Measurements from ENCODE around the gene PSMB5. TPM values are rescaled to one million over a fixed set of nuclear protein-coding genes. Genes with fewer than 3 reads are reported as not detected.

Gene PSMB5
- total and polyA plus RNA-seq, 2 of the 13 experiments (the other 11 are each of a cell fraction or from before 2014, with no cell fraction given), result 705 to 871 TPM

DNA sequence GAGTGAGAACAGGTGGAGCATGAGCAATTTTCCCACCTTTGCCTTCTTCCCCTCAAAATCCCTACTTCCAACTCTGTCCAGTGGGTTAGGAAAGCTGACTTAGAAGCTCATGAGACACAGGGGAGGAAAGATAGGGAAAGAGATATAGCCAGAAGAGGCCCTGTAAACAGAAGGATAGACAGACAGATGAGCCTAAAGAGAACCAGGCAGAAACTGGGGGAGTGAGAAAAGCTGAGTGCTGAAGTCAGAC, 57.3 kb downstream of the PSMB5 start (continued):
- TF ChIP-seq, protein P1, sequence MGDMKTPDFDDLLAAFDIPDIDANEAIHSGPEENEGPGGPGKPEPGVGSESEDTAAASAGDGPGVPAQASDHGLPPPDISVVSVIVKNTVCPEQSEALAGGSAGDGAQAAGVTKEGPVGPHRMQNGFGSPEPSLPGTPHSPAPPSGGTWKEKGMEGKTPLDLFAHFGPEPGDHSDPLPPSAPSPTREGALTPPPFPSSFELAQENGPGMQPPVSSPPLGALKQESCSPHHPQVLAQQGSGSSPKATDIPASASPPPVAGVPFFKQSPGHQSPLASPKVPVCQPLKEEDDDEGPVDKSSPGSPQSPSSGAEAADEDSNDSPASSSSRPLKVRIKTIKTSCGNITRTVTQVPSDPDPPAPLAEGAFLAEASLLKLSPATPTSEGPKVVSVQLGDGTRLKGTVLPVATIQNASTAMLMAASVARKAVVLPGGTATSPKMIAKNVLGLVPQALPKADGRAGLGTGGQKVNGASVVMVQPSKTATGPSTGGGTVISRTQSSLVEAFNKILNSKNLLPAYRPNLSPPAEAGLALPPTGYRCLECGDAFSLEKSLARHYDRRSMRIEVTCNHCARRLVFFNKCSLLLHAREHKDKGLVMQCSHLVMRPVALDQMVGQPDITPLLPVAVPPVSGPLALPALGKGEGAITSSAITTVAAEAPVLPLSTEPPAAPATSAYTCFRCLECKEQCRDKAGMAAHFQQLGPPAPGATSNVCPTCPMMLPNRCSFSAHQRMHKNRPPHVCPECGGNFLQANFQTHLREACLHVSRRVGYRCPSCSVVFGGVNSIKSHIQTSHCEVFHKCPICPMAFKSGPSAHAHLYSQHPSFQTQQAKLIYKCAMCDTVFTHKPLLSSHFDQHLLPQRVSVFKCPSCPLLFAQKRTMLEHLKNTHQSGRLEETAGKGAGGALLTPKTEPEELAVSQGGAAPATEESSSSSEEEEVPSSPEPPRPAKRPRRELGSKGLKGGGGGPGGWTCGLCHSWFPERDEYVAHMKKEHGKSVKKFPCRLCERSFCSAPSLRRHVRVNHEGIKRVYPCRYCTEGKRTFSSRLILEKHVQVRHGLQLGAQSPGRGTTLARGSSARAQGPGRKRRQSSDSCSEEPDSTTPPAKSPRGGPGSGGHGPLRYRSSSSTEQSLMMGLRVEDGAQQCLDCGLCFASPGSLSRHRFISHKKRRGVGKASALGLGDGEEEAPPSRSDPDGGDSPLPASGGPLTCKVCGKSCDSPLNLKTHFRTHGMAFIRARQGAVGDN (CRISPR knock-in tag; IDR thresholded peaks at IDR 0.05), result no peak
- no peak for TF ChIP-seq GFI1 (CRISPR knock-in tag; IDR thresholded peaks at IDR 0.05; ENCODE audit: borderline replicate concordance)
- no peak for TF ChIP-seq ZNF792 (CRISPR knock-in tag; IDR thresholded peaks at IDR 0.05)
- no peak for TF ChIP-seq ZNF431 (CRISPR knock-in tag; IDR thresholded peaks at IDR 0.05; ENCODE audit: borderline replicate concordance, low read depth)
- TF ChIP-seq ASH2L (IDR thresholded peaks at IDR 0.05; ENCODE audit: insufficient read length, low read depth, low read length), result peak; percentile 98
- no peak for TF ChIP-seq FLYWCH1 (CRISPR knock-in tag; IDR thresholded peaks at IDR 0.05)
- TF ChIP-seq PHF21A (CRISPR knock-in tag; IDR thresholded peaks at IDR 0.05), result no peak
- no peak for TF ChIP-seq ZNF382 (CRISPR knock-in tag; IDR thresholded peaks at IDR 0.05; ENCODE audit: borderline replicate concordance)
- TF ChIP-seq FOXO1 (CRISPR knock-in tag; IDR thresholded peaks at IDR 0.05), result no peak
- no peak for TF ChIP-seq KLF12 (CRISPR knock-in tag; IDR thresholded peaks at IDR 0.05; ENCODE audit: borderline replicate concordance)
- no peak for TF ChIP-seq SCMH1 (CRISPR knock-in tag; IDR thresholded peaks at IDR 0.05; ENCODE audit: borderline replicate concordance)
- TF ChIP-seq GTF2F1 (IDR thresholded peaks at IDR 0.05; ENCODE audit: low read length), result no peak
- no peak for TF ChIP-seq DR1 (CRISPR knock-in tag; IDR thresholded peaks at IDR 0.05)
